ENCODE measurements around the gene CLSTN3. TPM values are rescaled to one million over a fixed set of nuclear protein-coding genes. Genes with fewer than 3 reads are reported as not detected.

The CLSTN3 gene
- total and polyA plus RNA-seq, 2 experiments from 2014 or later = 5.0 to 46.9 TPM

DNA sequence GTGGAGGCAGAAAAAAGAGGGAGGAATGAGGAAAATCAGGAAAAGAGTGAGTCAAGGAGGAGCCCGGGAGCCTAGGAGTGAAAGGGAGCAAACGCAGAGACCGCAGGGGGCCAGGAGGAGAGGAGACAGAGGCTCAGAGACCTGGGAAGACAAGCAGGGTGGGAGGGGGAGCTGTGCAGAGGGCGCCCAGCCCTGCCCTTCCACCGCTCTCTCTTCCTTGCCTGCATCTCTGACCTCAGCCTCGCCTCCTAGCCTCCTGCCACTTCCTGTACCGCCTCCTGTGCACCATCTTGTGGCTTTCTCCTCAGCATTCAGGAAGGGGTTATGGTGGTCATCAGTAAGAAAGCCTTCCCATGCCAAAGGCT, 1.3 kb downstream of the CLSTN3 start:
- ATAC-seq (peak; percentile 8), DNase-seq (ENCODE audit: low spot score) (peak; percentile 64)
- Histone ChIP-seq H3K36me3 (ENCODE audit: insufficient read depth) (no peaks in the 10 kb centered on the region), H3K27ac (ENCODE audit: low read depth) (no peak overlapping the region), H3K4me1 (ENCODE audit: insufficient read depth) (peaks cover 16% of the 10 kb centered on the region), H2AFZ (no peak overlapping the region; the same call in 1 of the 2 replicates), H3K4me3 (peak overlapping the region; percentile 97), H4K20me1 (replicated peaks; ENCODE audit: insufficient read depth) (no peaks in the 10 kb centered on the region; the same call in 1 of the 2 replicates), H3K27me3 (ENCODE audit: insufficient read depth) (no peaks in the 10 kb centered on the region), H3K4me2 (peak overlapping the region; percentile 100), H3K79me2 (replicated peaks; ENCODE audit: insufficient read depth) (no peaks in the 10 kb centered on the region), H3F3A (replicated peaks; ENCODE audit: low read depth) (0 out of 2 replicates have a peak, but pooled peaks cover 4% of the 10 kb centered on the region), H3K9me2 (ENCODE audit: insufficient read depth) (0 out of 2 replicates have a peak, but pooled peaks cover 5% of the 10 kb centered on the region)
- Mint-ChIP-seq H3K4me1 (peaks cover 28% of the 10 kb centered on the region), H3K36me3 (ENCODE audit: low read depth) (peaks cover 12% of the 10 kb centered on the region), H3K27ac (no peak overlapping the region), H3K27me3 (ENCODE audit: insufficient read depth, low read depth, poor library complexity) (peaks cover 19% of the 10 kb centered on the region), H3K4me3 (peak overlapping the region; percentile 88), H3K9me3 (no peaks in the 10 kb centered on the region; the same call in 2 of the 3 replicates)
- TF ChIP-seq ZNF331 (CRISPR knock-in tag; IDR thresholded peaks at IDR 0.05; ENCODE audit: low read depth) (no peak), POLR2AphosphoS5 (IDR thresholded peaks at IDR 0.05; ENCODE audit: low read depth) (no peak)
- TF ChIP-seq, protein P1, sequence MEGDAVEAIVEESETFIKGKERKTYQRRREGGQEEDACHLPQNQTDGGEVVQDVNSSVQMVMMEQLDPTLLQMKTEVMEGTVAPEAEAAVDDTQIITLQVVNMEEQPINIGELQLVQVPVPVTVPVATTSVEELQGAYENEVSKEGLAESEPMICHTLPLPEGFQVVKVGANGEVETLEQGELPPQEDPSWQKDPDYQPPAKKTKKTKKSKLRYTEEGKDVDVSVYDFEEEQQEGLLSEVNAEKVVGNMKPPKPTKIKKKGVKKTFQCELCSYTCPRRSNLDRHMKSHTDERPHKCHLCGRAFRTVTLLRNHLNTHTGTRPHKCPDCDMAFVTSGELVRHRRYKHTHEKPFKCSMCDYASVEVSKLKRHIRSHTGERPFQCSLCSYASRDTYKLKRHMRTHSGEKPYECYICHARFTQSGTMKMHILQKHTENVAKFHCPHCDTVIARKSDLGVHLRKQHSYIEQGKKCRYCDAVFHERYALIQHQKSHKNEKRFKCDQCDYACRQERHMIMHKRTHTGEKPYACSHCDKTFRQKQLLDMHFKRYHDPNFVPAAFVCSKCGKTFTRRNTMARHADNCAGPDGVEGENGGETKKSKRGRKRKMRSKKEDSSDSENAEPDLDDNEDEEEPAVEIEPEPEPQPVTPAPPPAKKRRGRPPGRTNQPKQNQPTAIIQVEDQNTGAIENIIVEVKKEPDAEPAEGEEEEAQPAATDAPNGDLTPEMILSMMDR (conservative IDR thresholded peaks at IDR 0.05; ENCODE audit: low read depth in 2 of 2) = 0 out of 4 replicates have a peak, but pooled peaks of 1 of the 2 experiments have one; percentile 7

DNA sequence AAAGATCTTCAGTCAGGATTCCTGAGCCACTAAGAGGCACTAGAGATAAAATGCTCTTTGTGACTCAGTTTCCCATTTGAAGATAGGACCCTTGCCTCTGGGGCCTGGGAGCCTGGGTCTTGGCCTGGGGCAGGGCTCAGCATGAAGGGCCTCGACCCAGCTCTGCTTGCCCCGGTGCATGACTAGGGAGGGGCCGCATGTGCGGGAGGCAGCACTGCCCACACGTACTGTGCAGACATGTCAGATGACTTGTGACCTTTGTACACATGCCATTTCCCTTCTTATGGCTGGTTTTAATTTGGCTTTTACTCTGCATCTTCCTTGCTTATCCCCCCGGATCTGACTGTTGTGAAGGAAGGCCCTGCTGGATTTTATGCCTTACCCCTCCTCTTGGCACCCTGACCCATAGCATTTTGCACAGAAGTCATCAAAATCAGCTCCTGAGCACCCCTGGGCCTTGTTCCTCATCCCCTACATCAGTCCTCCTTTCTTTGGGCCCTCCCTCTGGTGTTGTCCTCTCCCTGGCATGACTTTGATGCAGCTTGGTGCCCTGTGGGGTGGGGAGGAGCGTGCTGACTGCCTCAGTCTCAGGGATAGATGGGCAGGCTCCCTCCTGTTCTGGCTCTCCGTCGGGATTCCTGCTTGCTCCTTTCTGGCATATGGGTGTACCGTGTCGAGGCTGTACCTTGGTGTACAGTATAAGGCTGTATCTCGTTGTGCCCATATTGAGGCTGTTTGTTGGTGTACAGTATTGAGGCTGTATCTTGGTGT, 4.4 kb downstream of the CLSTN3 start:
- Histone ChIP-seq H3K4me1 (ENCODE audit: insufficient read depth) (0 out of 2 replicates have a peak, but pooled peaks cover 2% of the 10 kb centered on the region), H2AFZ (no peak overlapping the region), H3K4me3 (no peak overlapping the region), H3K4me2 (no peak overlapping the region), H3K27ac (ENCODE audit: low read depth) (no peak overlapping the region), H3K36me3 (ENCODE audit: insufficient read depth) (no peaks in the 10 kb centered on the region), H4K20me1 (replicated peaks; ENCODE audit: insufficient read depth) (no peaks in the 10 kb centered on the region; the same call in none of the 2 replicates), H3F3A (replicated peaks; ENCODE audit: low read depth) (0 out of 2 replicates have a peak, but pooled peaks cover 4% of the 10 kb centered on the region), H3K27me3 (ENCODE audit: insufficient read depth) (no peaks in the 10 kb centered on the region), H3K9me2 (ENCODE audit: insufficient read depth) (0 out of 2 replicates have a peak, but pooled peaks cover 8% of the 10 kb centered on the region), H3K79me2 (replicated peaks; ENCODE audit: insufficient read depth) (no peaks in the 10 kb centered on the region)
- H3K4me1 Mint-ChIP-seq = peaks cover 9% of the 10 kb centered on the region
- no peak for DNase-seq (ENCODE audit: low spot score)
- no peaks in the 10 kb centered on the region; the same call in 2 of the 3 replicates for H3K9me3 Mint-ChIP-seq
- H3K27ac Mint-ChIP-seq = no peak overlapping the region
- peaks cover 9% of the 10 kb centered on the region for H3K27me3 Mint-ChIP-seq (ENCODE audit: insufficient read depth, low read depth, poor library complexity)
- ATAC-seq = no peak
- H3K4me3 Mint-ChIP-seq = no peak overlapping the region
- H3K36me3 Mint-ChIP-seq (ENCODE audit: low read depth) = peaks cover 22% of the 10 kb centered on the region
- TF ChIP-seq JUNB (IDR thresholded peaks at IDR 0.05; ENCODE audit: unreplicated experiment) (no peak), POLR2AphosphoS5 (IDR thresholded peaks at IDR 0.05; ENCODE audit: low read depth) (no peak), EZH2 (IDR thresholded peaks at IDR 0.05; ENCODE audit: low read depth, unreplicated experiment) (no peak), STAT1 (IDR thresholded peaks at IDR 0.05; ENCODE audit: unreplicated experiment) (no peak), CREB1 (CRISPR knock-in tag; IDR thresholded peaks at IDR 0.05; ENCODE audit: low read depth) (no peak), NANOG (IDR thresholded peaks at IDR 0.05; ENCODE audit: borderline replicate concordance) (no peak), ZNF331 (CRISPR knock-in tag; IDR thresholded peaks at IDR 0.05; ENCODE audit: low read depth) (no peak), EZH2phosphoT487 (IDR thresholded peaks at IDR 0.05; ENCODE audit: unreplicated experiment) (no peak), ZNF114 (CRISPR knock-in tag; IDR thresholded peaks at IDR 0.05) (no peak)
- TF ChIP-seq, protein P2, sequence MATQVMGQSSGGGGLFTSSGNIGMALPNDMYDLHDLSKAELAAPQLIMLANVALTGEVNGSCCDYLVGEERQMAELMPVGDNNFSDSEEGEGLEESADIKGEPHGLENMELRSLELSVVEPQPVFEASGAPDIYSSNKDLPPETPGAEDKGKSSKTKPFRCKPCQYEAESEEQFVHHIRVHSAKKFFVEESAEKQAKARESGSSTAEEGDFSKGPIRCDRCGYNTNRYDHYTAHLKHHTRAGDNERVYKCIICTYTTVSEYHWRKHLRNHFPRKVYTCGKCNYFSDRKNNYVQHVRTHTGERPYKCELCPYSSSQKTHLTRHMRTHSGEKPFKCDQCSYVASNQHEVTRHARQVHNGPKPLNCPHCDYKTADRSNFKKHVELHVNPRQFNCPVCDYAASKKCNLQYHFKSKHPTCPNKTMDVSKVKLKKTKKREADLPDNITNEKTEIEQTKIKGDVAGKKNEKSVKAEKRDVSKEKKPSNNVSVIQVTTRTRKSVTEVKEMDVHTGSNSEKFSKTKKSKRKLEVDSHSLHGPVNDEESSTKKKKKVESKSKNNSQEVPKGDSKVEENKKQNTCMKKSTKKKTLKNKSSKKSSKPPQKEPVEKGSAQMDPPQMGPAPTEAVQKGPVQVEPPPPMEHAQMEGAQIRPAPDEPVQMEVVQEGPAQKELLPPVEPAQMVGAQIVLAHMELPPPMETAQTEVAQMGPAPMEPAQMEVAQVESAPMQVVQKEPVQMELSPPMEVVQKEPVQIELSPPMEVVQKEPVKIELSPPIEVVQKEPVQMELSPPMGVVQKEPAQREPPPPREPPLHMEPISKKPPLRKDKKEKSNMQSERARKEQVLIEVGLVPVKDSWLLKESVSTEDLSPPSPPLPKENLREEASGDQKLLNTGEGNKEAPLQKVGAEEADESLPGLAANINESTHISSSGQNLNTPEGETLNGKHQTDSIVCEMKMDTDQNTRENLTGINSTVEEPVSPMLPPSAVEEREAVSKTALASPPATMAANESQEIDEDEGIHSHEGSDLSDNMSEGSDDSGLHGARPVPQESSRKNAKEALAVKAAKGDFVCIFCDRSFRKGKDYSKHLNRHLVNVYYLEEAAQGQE (IDR thresholded peaks at IDR 0.05; ENCODE audit: unreplicated experiment) = no peak
- TF ChIP-seq, protein P1 (conservative IDR thresholded peaks at IDR 0.05; ENCODE audit: low read depth in 2 of 2) = no peak
- TF ChIP-seq, protein P3, sequence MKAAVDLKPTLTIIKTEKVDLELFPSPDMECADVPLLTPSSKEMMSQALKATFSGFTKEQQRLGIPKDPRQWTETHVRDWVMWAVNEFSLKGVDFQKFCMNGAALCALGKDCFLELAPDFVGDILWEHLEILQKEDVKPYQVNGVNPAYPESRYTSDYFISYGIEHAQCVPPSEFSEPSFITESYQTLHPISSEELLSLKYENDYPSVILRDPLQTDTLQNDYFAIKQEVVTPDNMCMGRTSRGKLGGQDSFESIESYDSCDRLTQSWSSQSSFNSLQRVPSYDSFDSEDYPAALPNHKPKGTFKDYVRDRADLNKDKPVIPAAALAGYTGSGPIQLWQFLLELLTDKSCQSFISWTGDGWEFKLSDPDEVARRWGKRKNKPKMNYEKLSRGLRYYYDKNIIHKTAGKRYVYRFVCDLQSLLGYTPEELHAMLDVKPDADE (IDR thresholded peaks at IDR 0.05) = no peak
